ENCODE results near the gene ERN1. TPM values are rescaled to one million over a fixed set of nuclear protein-coding genes. Genes with fewer than 3 reads are reported as not detected.

Gene ERN1
- total RNA-seq, 1 donor from 2014 or later: 30.9 TPM

DNA sequence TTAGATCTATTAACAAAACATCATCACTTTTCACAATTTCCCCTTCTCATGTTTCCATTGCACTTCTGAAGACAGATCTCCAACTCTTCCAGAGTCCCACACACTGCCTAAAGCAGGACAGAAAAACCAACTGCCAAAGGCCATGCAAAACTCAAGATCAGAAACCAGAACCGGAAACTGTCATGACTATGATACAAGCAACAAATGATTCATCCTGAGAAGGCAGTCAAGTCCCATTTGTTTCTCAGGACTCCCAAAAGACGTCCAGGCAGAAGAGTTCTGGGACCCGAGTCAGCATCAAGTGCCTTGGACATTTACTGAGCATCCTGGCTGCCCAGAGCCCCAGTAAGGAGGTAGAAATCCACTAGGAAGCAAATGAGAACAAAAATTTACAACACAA, 38.8 kb downstream of the ERN1 start:
- no peak for ATAC-seq
- DNase-seq (ENCODE audit: low spot score): no peak

DNA sequence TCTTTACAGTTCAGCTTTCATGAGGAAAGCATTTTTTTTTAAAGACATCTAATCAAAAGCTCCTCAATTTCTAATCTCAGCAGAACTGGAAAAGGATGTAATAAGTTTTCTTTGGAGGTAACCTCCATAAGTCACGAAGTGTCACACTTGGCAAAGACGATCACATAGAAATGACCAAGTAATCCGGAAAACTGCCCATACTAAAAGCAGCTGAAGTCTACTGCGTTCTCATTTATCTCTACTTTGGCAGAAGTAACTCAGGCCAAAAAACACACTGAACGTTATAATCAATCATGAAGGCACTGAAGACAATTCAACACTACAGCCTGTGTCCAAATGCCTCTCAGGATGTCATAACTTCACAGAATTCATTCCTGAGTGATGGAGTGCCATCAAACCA, 39.8 kb downstream of the ERN1 start:
- no peak for DNase-seq (ENCODE audit: low spot score)
- ATAC-seq: no peak

DNA sequence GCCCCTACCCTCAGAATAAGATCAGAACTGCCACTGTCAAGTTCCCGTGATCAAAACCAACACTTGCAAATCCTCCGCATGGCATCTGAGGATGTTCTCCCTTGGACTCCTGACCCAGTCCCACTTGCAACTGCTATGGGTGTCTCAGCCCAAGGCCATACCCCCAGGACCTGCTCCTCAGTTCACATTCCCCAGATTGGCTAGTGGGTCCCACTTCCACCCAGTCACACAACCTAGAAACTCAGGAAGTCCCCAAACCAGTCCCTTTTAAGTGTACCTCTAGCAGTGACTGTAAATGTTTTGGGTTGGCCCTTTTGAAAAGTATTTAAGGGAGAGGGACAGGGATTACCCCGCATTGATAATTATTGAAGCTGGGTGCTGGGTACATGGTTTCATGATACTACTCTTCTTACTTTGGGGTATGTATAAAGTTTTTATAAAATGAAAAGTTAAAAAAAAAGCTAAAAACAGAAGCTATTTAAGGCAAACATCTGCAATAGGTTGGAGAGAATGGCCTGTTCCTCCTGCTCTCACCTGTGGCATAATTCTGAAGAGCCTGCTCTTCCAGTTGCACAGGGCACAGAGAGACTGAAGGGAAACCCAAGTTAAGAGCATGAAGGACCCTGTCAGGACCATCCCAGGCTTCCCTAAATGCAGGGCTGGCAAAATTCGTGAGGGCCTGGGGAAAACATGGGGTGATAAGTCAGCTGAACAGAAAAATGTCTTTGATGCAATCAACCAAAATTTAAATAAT, 42.5 kb downstream of the ERN1 start:
- ATAC-seq: no peak
- no peak for DNase-seq (ENCODE audit: low spot score)

DNA sequence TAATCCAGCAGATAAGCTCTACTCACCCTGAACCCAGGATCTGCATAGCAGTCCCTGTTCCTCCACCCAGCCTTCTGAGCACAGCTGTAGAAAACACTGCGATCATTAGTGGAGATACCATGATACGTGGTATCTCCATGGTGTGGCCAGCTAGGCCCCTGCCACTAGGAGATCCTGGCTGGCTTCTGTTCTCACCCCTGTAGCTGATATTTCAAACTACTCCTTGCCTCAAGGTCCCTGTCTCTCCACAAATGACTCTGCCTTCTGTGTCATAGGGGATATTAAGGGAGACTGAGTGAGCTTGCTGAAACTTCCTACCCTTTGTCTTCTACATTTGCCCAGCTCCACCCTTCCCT, 44.3 kb downstream of the ERN1 start:
- DNase-seq (ENCODE audit: low spot score) (no peak), ATAC-seq (no peak)

DNA sequence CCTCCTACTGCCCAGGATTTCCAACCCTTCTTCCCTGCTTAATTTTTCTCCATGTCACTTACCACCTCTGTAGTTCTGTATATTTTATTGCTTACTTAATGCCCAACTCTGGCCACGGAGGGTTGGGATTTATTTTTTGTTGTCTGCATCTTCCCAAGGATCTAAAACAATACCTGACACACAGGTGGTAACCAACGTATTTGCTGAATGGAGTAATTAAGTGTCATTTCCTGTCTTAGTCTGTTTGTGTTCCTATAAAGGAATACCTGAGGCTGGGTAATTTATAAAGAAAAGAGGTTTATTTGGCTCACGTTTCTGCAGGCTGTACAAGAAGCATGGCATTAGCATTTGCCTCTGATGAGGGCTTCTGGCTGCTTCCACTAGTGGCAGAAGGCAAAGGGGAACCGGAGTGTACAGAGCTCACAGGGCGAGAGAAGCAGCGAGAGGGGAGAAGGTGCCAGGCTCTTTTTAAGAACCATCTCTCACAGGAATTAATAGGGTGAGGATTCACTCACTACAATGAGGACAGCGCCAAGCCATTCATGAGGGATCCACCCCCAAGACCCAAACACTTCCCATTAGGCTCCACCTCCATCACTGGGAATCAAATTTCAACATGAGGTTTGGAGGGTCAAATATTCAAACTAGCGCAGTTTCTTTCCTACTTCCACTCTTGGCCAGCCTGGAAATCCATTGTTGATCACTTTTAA, 44.8 kb downstream of the ERN1 start:
- DNase-seq (ENCODE audit: low spot score): no peak
- ATAC-seq: peak; percentile 30

DNA sequence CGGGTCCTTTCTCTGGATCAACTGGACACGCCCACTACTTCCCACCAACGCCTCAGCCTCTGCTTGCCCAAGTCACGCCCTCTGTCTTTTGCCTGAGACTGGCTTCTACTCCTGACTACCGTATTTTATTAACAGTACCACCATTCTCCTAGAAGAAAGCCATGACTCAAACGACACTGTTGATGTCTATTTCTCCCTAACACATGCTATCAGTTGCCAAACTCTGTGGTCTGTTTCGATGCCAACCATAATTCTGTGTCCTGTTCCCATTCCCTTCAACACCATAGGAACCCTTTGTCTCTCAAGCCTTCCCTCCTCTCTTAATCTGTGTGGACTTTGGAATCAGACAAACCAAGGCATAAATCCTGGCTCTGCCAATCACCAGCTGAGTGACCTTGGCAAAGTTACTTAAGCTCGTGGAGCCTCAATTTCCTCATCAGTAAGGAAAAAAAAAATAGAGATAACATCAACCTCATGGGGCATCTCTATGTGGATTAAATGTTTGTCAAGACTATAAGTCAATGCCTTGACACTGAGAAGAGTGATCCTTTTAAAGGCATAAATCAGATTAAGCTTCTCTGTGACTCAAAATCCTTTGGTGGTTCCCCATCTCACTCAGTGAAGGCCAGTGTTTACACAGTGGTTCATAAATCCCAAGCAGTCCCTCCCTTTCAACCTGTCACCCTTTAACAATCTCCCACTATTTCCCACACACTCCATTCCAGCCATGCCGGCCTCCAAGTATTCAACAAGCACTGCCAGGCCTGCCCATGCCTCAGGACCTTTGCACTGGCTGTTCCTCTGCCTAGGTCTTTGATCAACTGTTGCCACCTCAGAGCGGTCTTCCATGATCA, 45.6 kb downstream of the ERN1 start:
- no peak for ATAC-seq
- no peak for DNase-seq (ENCODE audit: low spot score)

- ATAC-seq (no peak), DNase-seq (ENCODE audit: low spot score) (no peak)
Observed at GRCh38 chr17:64083563-64084085, 46.3 kb downstream of the ERN1 start.

- ATAC-seq (no peak), DNase-seq (ENCODE audit: low spot score) (no peak)
Observed at GRCh38 chr17:64083093-64083492, 46.9 kb downstream of the ERN1 start.

- peak; percentile 76 for ATAC-seq
- no peak for DNase-seq (ENCODE audit: low spot score)
Observed at GRCh38 chr17:64081802-64082799, 47.8 kb downstream of the ERN1 start.

GRCh38 chr17:64080174-64080618, 49.7 kb downstream of the ERN1 start:
- no peak for ATAC-seq
- DNase-seq (ENCODE audit: low spot score): no peak

- ATAC-seq (no peak), DNase-seq (ENCODE audit: low spot score) (no peak)
Observed at GRCh38 chr17:64077379-64077778, 52.6 kb downstream of the ERN1 start.

GRCh38 chr17:64075913-64076312, 54.0 kb downstream of the ERN1 start:
- no peak for DNase-seq (ENCODE audit: low spot score)

DNA sequence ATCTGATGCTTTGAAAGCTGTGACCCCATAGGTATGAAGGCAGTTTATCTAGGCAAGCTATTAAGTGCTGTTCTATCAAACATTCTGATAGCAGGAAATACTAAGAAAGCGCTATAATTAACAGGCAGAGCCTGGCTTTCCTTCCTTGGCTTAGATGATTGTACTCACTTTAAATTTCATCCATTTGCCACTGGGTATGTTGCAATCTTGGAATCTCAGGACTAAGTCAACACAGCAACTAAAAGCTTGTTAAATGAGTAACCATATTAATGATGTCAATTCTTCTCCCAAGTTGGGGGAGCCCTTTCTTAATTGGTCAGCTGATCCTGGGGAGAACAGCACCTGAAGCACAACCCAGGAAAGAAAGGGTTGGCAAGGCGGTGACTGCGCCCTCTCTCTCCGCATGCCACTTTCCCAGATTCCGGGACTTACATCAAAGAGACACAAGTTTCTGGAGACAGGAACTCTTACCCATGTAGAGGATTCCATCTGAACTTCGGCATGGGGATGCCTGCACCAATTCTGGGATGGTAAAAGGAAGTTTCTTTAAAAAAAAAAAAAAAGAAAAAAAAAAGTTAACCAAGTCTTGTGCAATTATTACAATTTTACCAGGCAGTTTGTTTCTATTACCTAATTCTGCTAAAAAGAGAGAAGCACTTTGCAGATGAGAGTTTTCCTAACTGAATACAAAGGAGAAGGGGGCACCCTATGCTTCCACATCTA, 55.1 kb downstream of the ERN1 start:
- peak; percentile 71 for DNase-seq (ENCODE audit: low spot score)

More at GRCh38 chr17:64075913-64076312, 54.0 kb downstream of the ERN1 start:
- no peak for ATAC-seq

GRCh38 chr17:64073771-64074703, 55.9 kb downstream of the ERN1 start:
- peak; percentile 33 for ATAC-seq
- no peak for DNase-seq (ENCODE audit: low spot score)

More for the DNA sequence above, 55.1 kb downstream of the ERN1 start:
- ATAC-seq: peak; percentile 77

- DNase-seq (ENCODE audit: low spot score) (no peak), ATAC-seq (no peak)
Observed at GRCh38 chr17:64071111-64071510, 58.8 kb downstream of the ERN1 start.

GRCh38 chr17:64070213-64070612, 59.7 kb downstream of the ERN1 start:
- DNase-seq (ENCODE audit: low spot score) (no peak), ATAC-seq (no peak)

- ATAC-seq: no peak
- no peak for DNase-seq (ENCODE audit: low spot score)
Observed at GRCh38 chr17:64069143-64069542, 60.8 kb downstream of the ERN1 start.

- ATAC-seq: no peak
Observed at GRCh38 chr17:64067657-64068056, 62.3 kb downstream of the ERN1 start.

More at GRCh38 chr17:64067657-64068056, 62.3 kb downstream of the ERN1 start:
- no peak for DNase-seq (ENCODE audit: low spot score)

Data from left lobe of liver (tissue), 2 donors.